Tibial nerve (tissue), 4 donors: ENCODE data around the gene AOPEP. TPM values are rescaled to one million over a fixed set of nuclear protein-coding genes. Genes with fewer than 3 reads are reported as not detected.
A peak's percentile ranks its signal among the peaks of the same experiment; 100 is the strongest.
"Not testable (repeated sequence)": the region's sequence is repeated elsewhere in the genome, so short reads cannot be mapped to it uniquely, and the experiment has no call there.

Experiments used
- DNase-seq, 2 donors: peaks; one replicate each; pipeline ENCODE4 v3.0.0-alpha.2; 2019; ENCODE audit warnings: low spot score in 2 of 2
- H3K27ac ChIP-seq, 4 donors: fragments of 200-600 bp; sonication (generic) in 3 of 4; one replicate each; pipeline ENCODE4 v1.5.1; 2017 to 2019; ENCODE audit warnings: mild to moderate bottlenecking in 1 of 4
- H3K27me3 ChIP-seq, 2 donors: fragments of 200-600 bp; sonication (generic) in 1 of 2; one replicate each; pipeline versions ENCODE4 v1.5.1 to v1.6.0; 2017 to 2019
- H3K36me3 ChIP-seq, 3 donors: fragments of 200-600 bp; sonication (generic); one replicate each; pipeline ENCODE4 v1.5.1; 2018 to 2019
- H3K4me1 ChIP-seq, 4 donors: fragments of 200-600 bp; sonication (generic) in 3 of 4; one replicate each; pipeline ENCODE4 v1.5.1; 2017 to 2019
- H3K4me3 ChIP-seq, 4 donors: fragments of 200-600 bp; sonication (generic) in 3 of 4; one replicate each; pipeline ENCODE4 v1.5.1; 2017 to 2019; ENCODE audit warnings: mild to moderate bottlenecking in 1 of 4, moderate library complexity in 1 of 4
- H3K9me3 ChIP-seq, 4 donors: fragments of 200-600 bp; sonication (generic) in 3 of 4; one replicate each; pipeline ENCODE4 v1.5.1; 2017 to 2019
- EP300 ChIP-seq, 2 donors: sonication (generic); formaldehyde crosslinking; IDR thresholded peaks; one replicate each; pipeline ENCODE4 v1.6.1; 2017; ENCODE audit warnings: antibody characterized with exemption in 2 of 2, mild to moderate bottlenecking in 1 of 2
- POLR2A ChIP-seq, 2 donors: fragments of 450-650 bp; IDR thresholded peaks; one replicate each; pipeline ENCODE4 v1.6.1; 2017; ENCODE audit warnings: antibody characterized with exemption in 2 of 2, mild to moderate bottlenecking in 2 of 2, moderate library complexity in 2 of 2
- WGBS, 2 donors: methylation state at CpG; one replicate each; pipeline ENCODE4 v1.1.5; 2018; 5-methylcytosine and 5-hydroxymethylcytosine counted together
- total RNA-seq, 4 donors: library from RNA; depleted of rRNA; stranded (reverse); fragments of >200 nt; gene quantifications; one replicate each; pipeline ENCODE4 v1.1.0, GENCODE V29; 2016
- TF ChIP-seq, protein P1 (sequence below), 5 experiments: fragments of 200-600 bp in 3 of 5; fragments of 450-650 bp in 2 of 5; sonication (generic) in 3 of 5; IDR thresholded peaks; one replicate each; pipeline ENCODE4 v1.5.1; 2016 to 2019; ENCODE audit warnings: antibody characterized with exemption in 5 of 5, mild to moderate bottlenecking in 3 of 5, moderate library complexity in 2 of 5

AOPEP gene
- total RNA-seq, 4 donors from 2014 or later = 236 to 323 (median 265) TPM

DNA sequence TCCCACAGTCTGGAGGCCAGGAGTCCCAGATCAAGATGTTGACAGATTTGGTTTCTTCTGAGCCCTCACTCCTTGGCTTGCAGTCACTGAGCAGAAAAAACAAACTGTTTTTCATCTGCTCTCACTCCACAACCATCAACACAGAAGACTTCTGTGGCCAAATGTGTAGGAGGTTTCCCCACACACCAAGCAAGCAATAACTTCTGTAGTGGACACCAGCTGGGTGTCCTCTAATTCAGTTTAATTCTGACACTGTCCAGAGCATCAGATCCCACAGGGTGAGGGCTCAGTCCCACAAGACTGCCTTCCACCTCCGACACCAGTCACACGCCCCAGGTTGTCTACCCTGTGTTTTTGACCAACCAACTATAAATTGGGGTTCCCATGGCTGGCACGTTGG lies 209.9 kb downstream of the AOPEP start:
- TF ChIP-seq EP300 (IDR thresholded peaks at IDR 0.05) = peak in 1 of 2 donors; percentile 11
- TF ChIP-seq, protein P1, sequence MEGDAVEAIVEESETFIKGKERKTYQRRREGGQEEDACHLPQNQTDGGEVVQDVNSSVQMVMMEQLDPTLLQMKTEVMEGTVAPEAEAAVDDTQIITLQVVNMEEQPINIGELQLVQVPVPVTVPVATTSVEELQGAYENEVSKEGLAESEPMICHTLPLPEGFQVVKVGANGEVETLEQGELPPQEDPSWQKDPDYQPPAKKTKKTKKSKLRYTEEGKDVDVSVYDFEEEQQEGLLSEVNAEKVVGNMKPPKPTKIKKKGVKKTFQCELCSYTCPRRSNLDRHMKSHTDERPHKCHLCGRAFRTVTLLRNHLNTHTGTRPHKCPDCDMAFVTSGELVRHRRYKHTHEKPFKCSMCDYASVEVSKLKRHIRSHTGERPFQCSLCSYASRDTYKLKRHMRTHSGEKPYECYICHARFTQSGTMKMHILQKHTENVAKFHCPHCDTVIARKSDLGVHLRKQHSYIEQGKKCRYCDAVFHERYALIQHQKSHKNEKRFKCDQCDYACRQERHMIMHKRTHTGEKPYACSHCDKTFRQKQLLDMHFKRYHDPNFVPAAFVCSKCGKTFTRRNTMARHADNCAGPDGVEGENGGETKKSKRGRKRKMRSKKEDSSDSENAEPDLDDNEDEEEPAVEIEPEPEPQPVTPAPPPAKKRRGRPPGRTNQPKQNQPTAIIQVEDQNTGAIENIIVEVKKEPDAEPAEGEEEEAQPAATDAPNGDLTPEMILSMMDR (IDR thresholded peaks at IDR 0.05) = no peak
- WGBS, 2 donors = 81 to 88% methylated on average over 3 of the region's 3 CpGs
- DNase-seq = no peak
- Histone ChIP-seq H3K27ac (peak overlapping the region in 2 of 4 donors; percentile 29 to 52), H3K4me3 (no peak overlapping the region), H3K36me3 (peaks cover 0 to 10% (median 0%) of the 10 kb centered on the region in 3 donors), H3K9me3 (no peaks in the 10 kb centered on the region), H3K4me1 (peaks cover 0 to 28% (median 13%) of the 10 kb centered on the region in 4 donors), H3K27me3 (no peaks in the 10 kb centered on the region)

DNA sequence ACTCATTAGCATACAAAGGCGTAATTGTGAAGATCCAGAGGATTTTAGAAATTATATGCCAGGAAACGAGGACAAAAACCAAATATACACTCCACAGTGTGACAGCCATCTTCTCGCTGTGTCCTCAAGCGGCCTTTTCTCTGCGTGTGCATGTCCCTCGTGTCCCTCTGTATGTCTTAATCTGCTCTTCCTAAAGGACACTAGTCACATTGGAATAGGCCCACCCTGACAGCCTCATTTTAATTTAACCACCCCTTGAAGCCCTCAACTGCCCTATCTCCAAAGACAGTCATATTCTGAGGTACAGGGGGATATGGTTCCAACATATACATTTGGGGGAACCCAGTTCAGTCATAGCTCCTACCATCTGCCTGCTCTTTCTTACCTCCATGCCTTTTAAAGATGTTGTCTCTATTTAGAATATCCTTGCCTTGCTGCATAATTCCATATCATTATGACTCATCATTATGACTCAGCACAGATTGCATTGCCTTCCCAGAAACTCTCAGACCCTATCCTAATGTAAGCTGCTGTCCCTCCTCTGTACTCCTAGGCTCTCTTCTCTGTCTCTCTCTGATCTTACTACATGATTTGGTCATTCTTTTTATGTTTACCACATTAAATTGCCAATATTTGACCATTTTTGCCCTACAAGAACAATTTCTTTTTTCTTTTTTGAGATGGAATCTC lies 210.9 kb downstream of the AOPEP start:
- 91 to 95% methylated on average over 6 of the region's 6 CpGs for WGBS, 2 donors
- Histone ChIP-seq H3K4me3 (no peak overlapping the region), H3K27ac (no peak overlapping the region), H3K4me1 (peaks cover 0 to 30% (median 15%) of the 10 kb centered on the region in 4 donors), H3K36me3 (peaks cover 0 to 10% (median 0%) of the 10 kb centered on the region in 3 donors), H3K27me3 (no peaks in the 10 kb centered on the region), H3K9me3 (no peaks in the 10 kb centered on the region)
- no peak for TF ChIP-seq EP300 (IDR thresholded peaks at IDR 0.05)
- TF ChIP-seq POLR2A (IDR thresholded peaks at IDR 0.05) = no peak
- TF ChIP-seq, protein P1 (IDR thresholded peaks at IDR 0.05) = no peak
- no peak for DNase-seq

DNA sequence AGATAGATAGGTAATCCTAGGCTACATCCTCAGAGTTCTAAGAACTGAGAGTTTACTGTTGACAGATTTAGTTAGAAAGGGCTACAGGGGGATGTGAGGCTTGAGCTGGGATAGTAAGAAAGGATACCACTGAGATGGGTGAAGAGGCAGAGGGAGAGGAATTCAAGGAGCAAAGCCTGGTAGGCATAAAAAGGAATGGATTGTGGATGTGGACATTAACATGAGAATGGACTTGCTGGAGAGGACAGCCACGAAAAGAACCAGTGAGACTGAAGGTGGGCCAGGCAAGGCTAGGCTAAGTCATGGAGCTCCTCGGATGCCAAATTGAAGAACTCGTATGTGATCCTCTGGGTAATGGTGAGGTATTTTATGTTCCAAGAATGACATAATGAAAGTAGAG lies 211.9 kb downstream of the AOPEP start:
- Histone ChIP-seq H3K9me3 (no peaks in the 10 kb centered on the region), H3K4me3 (no peak overlapping the region), H3K27me3 (no peaks in the 10 kb centered on the region), H3K36me3 (peaks cover 0 to 10% (median 0%) of the 10 kb centered on the region in 3 donors), H3K4me1 (peaks cover 0 to 30% (median 15%) of the 10 kb centered on the region in 4 donors), H3K27ac (no peak overlapping the region)
- WGBS, 2 donors = 82 to 94% methylated on average over 3 of the region's 3 CpGs
- TF ChIP-seq, protein P1 (IDR thresholded peaks at IDR 0.05) = no peak
- no peak for TF ChIP-seq EP300 (IDR thresholded peaks at IDR 0.05)
- no peak for TF ChIP-seq POLR2A (IDR thresholded peaks at IDR 0.05)
- no peak for DNase-seq

DNA sequence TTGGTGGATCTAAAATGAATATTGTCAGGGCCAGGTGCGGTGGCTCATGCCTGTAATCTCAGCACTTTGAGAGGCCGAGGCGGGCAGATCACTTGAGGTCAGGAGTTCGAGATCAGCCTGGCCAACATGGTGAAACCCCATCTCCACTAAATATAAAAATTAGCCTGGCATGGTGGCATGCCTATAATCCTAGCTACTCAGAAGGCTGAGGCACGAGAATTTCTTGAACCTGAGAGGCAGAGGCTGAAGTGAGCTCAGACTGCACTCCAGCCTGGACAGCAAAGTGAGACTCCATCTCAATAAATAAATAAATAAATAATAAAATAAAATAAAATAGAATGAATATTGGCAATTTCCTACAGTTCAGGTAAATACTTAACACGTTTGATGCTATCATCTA lies 213.8 kb downstream of the AOPEP start:
- peaks cover 0 to 34% (median 15%) of the 10 kb centered on the region in 4 donors for H3K4me1 ChIP-seq

DNA sequence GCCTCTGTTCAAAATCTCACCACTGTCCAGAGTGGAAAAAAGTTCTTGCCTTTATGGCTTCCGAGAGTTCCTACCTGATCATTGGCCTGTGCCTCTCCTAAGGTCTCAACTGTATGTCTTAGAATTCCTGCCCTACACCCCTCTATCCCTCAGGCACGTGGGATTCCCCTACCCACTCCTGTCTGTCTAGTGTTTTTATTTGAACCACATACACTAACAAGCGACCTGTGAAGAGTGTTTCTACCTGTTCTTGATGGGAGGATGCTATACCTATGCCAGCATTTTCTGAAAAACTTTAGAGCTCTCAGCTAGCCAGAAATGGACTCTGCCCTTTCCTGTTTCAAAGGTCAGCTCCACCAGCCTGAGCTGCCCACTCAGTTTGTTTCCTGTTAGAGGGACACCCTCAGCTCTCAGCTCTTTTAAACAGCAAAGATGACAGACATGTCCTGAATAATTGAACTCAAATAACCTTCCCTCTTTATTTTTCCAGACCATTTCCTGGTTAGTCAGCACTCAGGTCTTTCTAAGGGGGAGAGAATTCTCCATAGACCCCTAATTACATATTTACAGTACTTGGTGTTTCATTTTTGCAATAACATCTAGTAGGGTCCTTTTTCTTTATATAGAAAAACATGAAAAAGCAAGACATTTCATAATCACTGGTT lies 214.8 kb downstream of the AOPEP start:
- Histone ChIP-seq H3K27me3 (no peaks in the 10 kb centered on the region), H3K36me3 (peaks cover 0 to under 1% (median 0%) of the 10 kb centered on the region in 3 donors), H3K4me3 (no peak overlapping the region), H3K27ac (peak overlapping the region in 2 of 4 donors; percentile 58 to 67), H3K9me3 (no peaks in the 10 kb centered on the region), H3K4me1 (peaks cover 0 to 45% (median 17%) of the 10 kb centered on the region in 4 donors)
- no peak for DNase-seq
- TF ChIP-seq POLR2A (IDR thresholded peaks at IDR 0.05) (no peak), EP300 (IDR thresholded peaks at IDR 0.05) (no peak)
- TF ChIP-seq, protein P1 (IDR thresholded peaks at IDR 0.05) = no peak
- WGBS, 2 donors = 65 to 75% methylated on average over 3 of the region's 3 CpGs

More for the DNA sequence above, 213.8 kb downstream of the AOPEP start:
- peak overlapping the region in 2 of 4 donors; percentile 58 to 67 for H3K27ac ChIP-seq
- H3K9me3 ChIP-seq, H3K27me3 ChIP-seq, DNase-seq, H3K36me3 ChIP-seq, H3K4me3 ChIP-seq: not testable (repeated sequence)
- WGBS, 2 donors = 97 to 98% methylated on average over 6 of the region's 6 CpGs
